ENCODE measurements around the gene CABP4.

CABP4 gene

DNA sequence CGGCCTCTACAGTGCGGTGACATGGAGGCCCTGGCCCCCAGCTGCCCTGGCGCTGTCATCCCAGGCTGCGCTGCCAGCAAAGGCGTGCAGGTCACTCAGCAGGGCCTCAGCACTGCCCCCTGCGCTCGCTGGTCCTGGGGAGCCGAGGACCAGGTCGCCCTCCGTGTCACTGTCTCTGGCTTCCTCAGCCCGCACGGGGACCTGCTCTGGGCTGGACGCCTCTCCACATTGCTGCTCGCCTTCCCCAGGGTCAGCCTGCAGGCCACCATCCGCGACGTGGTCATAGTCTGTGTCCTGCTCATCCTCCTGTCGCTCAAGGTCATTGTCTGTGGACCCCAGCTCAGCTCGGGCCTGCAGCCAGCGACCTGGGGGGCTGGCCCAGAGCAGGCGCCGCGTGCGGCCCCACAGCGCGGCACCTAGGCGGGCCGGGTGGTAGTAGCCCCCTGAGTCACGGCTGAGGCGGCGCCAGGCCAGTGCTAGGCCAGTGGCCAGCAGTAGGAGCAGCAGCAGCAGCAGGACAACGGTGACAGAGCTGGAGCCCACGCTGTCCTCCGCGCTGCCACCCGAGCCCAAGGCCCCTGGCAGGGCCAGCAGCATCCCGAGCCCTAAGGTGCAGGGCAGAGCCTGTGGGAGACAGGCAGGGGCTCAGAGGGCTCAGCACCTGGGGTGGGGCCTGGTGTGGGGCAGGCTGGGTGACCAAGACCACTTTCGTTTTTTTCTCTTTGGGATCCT is 19.3 kb upstream of the CABP4 start:
- DNase-seq (ENCODE audit: low spot score): no peak

DNA sequence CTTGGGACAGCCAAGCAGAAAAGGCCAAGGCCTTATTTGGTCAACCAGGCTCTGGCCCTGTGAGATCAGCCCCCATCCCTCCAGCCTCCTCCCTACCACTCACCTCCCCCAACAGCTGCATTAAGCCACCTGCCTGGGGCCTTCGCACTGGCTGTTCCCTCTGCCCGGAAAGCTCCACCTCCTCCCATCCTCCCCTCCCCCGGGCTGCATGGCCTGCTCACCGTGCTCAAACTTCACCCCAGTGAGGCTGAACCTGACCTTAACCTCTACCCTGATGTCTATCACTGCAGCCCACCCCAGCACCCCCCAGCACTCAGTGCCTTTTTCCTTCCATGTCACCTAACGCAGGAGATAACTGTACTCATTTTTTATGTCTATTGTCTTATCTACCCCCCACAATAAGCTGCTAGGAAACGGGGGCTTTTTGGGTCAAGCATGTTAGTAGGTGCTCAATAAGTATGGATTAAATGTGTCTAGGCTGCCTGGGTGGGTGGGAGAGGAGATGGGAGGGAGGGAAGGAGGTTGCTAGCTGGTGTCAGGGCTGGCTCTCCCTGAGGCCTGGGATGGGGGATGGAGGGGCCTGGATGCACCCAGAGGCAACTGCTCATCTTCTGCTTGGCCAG is 18.6 kb upstream of the CABP4 start:
- DNase-seq (ENCODE audit: low spot score): no peak

DNA sequence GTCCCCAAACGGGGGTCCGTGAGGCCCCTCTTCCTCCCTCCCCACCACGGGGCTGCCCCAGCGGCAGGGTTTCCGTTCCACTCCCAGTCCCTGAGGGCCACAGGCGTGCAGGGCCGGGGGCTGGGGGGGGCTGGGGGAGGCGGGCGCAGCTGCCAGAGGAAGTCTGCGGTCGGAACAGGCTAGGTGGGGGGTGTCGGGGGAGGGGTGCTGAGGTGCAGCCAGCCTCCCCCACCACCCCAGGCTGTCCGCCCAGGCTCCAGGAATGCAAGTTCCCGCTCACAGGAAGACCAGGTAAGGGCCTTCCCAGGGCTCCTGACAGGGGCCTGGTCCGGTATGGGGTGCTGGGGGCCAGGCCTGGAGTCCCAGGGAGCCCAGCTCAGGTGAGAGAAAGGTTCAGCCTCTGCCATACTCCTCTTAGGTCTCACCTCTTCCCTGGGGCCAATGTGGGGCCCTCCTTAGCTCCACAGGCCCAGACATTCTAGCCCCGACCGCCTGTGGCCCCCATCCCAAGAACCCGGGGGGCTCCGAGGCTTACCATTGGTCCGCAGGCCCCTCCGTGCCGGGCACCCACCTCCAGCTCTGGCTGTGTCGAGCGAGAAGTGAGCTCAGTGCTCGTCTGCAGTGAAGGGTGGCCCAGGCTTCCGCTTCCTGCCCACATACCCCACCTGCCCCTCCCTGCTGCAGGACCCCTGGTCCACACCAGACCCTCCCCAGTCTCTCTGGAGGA is 17.9 kb upstream of the CABP4 start, which contains the start of gene PTPRCAP:
TSS of gene PTPRCAP (minus strand) at position 601 of the 727 bp plus-strand sequence. CDS start at position 538, 63 bp downstream.
- DNase-seq (ENCODE audit: low spot score): no peak

DNA sequence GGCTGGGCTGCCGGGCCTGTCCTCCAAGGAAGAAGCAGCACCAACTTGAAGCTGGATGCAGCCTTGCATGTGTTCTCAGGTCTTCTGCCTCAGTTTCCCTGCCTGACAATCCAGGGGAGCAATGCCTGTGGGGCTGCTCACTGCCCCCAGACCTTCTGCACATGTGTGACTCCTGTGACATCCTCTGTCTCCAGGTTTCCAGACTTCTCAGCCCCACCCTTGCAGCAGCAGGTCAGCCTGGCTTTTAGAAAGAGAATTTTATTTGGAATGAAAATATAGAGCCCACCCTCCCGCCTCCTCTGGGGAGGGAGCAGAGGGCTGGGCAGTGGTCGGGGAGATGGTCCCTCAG is 17.4 kb upstream of the CABP4 start:
- no peak for DNase-seq (ENCODE audit: low spot score)

DNA sequence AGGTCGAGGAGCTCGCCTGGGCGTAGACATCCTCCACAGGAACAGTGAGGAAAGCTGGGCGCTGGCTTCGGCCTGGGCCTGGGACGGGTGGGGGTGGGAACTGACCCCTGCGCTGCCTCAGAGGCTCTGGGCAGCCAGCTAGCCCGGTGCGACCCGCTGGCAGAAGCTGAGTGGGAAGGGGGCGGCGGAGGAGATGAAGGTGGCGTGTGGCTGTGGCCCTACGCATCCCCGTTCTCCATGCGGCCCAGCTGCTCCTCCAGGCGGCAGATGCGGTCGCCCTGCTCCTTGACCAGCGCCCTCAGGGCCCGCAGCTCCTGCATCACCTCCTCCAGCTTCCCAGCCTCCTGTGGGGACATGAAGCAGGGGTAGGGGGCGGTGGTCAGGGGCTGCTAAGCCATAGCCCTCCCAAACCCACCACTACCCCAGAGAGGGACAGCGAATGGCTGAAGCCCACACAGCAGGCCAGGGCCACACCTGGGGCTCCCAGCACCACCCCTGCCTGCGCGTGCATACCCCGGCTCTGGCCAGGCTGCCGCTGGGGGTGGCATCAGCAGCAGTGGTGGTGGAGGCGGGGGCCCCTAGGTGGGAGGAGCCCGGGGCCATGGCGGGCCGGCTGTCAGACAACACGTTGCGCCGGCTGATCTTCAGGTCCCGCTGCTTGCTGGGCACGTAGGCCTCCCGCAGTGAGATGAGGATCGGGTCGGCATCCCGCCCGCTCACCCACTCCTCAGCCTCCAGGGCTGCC is 16.8 kb upstream of the CABP4 start:
- no peak for DNase-seq (ENCODE audit: low spot score)

DNA sequence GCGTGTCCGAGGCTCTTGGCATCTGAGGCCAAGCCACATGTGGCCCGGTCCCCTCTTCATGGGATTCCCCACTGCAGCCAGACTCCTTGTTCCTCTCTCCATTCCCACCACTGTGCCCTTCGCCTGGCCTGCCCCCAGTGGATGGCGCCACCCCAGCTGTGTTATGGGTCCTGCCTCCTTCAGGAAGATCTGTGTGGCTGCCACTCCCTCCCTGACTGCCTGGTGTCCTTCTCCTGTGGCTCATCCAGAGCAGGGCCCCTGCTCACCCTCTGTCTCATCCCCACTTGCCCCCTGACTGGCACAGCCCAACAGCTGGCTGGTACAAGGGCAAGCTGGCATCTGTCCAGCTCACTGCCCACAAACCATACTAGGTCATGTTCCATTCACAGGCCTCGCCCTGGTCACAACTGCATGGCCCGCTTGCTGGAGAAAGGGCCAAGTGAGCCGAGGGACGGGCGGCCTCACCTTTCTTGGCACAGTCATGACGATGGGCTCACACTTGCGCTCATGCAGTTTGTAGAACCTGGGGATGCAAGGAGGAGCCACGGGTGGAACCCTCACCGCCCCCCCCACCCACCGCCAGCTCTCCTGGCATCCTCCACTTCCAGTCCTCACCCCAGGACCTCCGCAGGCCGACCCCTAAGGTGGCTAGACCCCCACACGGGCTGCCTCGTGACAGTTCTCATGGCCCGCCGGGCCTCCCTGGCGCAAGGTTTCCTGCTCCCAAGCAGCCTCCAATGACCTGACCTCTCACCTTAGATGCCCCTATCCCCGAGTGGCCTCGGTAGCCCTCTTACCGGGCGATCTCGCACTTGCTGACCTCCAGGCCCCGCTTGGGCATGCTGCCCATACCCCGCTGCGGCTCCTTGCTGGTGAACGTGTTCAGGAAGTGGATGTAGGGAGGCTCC is 15.6 kb upstream of the CABP4 start:
- DNase-seq (ENCODE audit: low spot score): no peak

DNA sequence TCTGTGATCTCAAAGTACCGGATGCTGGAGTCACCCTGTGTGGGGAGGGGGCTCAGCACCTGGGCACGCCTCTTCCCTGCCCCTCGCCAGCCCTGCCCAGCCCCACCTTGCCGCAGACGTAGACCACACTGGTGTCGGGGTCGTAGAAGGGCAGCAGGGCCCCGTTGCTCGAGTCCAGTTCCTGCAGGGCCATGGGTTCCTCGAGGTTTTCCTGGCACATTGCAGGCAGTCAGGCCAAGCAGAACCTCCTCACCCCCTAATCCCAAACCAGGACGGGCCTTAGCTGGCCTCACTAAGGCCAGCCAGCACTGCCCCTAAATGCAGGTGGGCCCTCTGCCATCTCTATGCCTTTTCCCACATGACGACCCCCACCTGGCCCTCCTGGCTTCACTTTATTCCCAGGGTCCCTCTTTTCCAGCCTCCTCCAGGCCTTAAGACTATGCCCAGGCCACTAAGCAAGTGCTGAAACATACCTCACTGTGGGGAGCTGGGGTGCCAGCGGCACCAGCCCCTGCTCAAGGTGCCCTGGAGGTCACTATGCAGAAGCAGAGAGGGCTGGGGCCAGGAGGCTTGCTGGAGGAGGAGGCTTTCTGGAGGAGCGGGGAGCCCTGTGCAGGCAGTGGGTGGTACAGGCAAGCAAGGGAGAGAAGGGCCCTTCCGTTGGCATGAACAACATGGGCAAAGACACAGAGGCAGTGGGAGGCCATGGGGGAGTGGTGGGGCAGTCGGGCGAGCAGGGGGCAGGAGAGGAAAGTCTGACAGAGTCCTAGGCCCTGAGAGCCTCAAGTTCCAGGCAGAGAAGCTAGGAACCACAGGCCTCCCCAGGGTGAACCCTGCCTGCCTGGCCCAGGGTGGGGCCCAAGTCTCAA is 14.7 kb upstream of the CABP4 start:
- no peak for DNase-seq (ENCODE audit: low spot score)

DNA sequence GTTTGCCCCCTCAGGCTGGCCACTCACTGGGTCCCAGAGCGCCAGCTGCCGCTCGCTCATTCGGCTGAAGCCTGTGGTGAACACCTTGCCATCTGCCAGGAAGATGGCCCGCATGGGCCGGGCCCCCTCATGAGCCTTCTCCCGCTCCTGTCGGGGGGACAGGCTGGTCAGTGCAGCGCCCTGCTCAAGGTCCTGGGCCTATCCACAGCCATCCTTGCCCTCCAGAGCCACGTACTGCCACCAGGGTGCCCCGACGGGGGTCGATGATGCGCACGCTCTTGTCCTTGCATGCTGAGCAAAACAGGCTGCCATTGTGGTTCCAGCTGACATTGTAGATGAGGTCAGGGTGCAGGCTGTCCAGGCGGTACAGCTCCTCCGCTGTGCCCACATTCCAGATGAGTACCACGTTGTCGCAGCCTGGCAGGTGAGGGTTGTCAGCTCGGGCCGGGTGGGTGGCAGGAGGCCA is 14.0 kb upstream of the CABP4 start:
- no peak for DNase-seq (ENCODE audit: low spot score)

DNA sequence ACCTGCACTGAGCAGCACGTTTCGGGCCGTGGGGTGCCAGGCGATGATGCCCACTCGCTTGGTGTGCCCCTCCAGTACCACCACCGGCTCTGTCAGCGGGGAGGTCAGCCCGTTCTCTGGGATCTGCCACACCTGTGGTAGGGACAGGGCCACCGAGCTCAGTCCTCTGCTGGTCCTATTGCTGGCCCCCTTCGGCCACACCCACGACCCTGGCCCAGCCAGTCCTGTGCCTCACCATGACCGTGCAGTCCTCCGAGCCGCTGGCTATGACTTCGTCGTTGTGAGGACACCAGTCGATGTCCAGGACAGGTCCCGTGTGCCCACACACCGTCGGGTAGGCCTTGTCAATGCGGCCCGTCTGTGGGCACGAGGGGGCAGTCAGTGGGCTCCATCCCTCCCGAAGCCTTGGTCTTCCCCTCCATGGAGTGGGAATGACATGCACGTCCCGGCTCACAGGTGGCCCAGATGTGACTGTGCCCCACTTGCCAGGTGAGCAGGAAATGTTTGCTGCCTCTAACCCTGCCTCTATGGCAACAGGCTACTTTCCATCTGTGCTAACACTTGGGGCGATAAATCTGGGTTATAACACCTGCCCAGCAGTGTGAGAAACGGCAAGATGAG is 13.3 kb upstream of the CABP4 start:
- no peak for DNase-seq (ENCODE audit: low spot score)

DNA sequence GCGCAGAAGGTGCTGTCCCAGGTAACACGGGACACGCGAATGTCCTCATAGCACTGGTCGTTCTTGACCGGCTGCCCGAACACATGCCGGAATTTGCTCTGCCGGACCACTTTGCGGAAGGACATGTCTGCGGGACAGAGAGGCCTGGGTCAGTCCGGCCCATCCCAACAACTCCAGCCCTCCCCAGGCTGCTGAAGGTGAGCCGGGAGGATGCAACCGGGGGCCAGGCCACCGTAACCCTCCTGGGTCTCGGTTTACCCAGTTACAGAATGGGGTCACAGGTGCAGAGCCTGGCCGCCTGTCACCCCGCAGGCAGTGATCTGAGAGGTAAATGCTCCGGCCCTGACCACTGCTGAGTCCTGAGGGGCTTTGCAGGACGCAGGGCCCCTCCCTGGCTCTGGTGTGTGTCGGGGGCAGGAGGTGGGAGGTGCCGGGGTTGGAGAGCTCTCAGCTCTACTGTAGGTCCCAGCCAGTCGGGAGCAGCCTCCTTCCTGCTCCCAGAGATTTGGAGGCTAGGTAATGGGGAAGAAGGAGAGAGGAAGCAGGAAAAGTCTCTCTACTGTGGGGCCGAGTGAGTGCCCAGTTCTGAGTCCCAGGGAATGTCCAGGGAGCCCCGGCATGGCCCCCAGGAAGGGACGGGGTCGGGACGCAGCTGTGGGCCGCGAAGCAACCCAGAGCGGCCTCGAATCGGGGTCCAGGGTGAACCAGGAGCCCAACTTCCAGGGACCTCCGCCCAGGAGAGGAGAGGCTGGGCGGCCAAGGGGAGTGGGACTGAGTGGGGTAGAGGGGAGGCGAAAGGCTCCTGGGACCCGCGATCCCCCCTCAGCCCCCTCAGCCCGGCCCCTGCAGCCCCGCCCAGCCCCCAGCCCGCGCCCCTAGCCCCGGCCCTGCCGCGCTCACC is 12.4 kb upstream of the CABP4 start:
- DNase-seq (ENCODE audit: low spot score): no peak

DNA sequence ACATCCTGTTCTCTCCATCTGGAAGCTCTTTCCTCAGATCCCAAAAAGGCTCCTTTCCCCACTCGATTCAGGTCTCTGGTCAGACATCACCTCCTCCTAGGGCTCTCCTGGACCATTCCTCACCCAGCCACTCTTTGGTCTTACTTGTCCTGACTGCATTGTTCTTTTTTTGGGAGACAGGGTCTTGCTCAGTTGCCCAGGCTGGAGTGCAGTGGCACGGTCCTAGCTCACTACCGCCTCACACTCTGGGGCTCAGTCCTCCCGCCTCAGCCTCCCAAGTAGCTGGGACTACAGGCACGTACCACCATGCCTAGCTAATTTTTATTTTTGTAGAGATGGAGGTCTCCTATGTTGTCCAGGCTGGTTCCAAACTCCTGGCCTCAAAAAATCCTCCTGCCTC is 9.6 kb upstream of the CABP4 start:
- DNase-seq (ENCODE audit: low spot score): no peak

DNA sequence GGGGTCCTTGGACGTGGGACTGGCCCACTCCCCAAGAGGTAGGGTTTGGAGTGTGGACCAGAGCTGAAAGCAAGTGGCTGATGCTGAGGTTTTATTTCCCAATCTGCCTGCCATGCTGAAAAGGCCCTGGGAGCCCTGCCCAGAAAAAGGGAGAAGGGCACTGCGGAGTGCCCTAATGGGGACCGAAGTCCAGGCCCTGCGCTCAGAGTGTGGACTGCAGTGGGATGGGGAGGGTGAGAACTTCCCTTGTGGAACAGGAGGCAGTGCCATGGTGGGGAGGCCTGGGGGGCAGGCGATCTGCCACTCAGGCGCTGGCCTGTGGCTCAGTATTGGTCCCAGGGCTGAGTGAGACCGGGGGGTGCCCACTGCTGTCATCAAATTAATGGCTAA is 6.9 kb upstream of the CABP4 start:
- no peak for DNase-seq (ENCODE audit: low spot score)

DNA sequence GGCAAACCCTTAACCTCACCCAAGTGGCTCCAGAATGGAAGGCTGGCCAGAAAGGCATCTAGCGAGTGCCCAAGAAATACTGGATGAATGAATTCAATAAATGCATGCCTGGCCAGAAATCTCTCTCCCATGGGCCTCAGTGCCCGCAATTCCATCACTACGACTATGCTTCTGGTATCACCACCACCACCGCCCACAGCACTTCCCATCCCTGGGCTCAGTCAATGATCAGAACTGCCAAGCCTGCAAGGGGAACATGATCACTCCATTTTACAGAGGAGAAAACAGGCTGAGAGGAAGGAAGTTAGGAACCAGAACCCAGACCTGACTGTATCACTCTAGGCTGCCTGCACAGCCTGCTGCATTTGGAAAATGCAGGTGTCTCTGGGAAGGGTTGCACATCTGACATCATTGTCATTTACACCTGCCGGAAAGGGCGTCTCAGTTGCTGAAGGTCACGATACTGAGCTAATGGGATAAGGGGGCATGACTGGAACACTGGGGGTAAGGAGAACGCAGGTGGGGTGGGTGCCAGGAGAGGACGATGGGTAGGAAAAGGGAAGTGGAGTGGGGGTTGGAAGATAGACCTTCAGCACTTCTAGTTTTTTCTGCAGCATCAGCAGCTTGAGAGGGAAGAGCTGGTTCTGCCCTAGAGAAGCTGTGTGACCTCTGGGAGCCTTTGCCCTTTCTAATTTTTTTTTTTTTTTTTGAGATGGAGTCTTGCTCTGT is 5.9 kb upstream of the CABP4 start:
- DNase-seq (ENCODE audit: low spot score): no peak

DNA sequence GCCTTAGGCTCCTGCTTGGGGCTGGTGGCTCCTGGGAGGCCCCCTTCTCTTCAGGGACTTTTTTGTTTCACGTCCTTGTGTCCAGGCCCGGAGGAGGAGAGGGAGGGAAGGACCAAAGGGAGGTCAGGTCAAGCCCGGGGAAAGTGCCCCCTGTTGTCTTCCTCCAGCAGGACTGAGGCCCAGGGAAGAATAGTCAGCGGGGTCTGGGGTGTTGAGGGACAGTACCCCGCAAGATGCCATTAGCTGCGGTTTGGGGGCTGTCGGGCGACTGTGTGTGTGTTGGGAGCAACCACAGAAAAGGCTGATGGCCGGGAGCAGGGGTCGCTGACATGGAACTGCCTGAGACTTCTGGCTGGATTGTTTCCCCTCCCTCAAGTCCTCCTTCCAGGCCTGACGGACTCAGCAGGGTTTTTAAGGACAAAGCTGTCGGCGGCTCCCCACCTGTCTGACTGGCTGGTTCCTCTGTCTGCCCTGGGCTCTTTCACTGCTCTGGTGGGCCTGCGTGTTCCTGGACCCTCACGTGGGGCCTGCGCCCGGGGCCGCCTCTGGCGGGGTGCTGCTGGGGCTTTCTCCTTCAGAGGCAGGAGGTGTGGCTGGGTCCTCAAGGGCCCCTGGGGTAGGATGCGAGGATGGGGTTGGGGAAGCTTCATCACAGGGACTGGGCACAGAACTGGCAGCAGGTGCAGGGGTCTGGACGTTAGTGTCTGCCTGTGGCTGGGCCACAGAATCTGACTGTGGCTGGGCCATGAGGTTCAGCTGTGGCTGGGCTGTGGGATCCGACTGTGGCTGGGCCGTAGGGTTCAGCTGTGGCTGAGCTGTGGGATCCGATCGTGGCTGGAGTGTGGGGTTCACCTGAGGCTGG is 4.1 kb upstream of the CABP4 start:
- DNase-seq (ENCODE audit: low spot score): no peak

DNA sequence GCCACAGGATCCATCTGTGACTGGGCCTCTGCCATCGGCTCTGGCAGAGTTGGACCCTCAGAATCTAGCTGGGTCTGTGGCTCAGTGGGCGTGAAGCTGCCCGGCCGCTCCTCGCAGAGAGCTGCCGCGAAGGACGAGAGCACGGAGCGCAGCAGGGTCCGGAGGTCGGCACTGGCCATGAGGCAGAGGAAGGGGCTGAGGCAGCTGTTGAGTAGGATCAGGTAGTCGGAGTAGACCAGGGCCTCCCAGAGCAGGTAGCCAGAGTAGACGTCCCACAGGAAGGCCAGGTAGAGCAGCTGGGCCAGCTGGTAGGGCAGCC is 3.5 kb upstream of the CABP4 start:
- no peak for DNase-seq (ENCODE audit: low spot score)

DNA sequence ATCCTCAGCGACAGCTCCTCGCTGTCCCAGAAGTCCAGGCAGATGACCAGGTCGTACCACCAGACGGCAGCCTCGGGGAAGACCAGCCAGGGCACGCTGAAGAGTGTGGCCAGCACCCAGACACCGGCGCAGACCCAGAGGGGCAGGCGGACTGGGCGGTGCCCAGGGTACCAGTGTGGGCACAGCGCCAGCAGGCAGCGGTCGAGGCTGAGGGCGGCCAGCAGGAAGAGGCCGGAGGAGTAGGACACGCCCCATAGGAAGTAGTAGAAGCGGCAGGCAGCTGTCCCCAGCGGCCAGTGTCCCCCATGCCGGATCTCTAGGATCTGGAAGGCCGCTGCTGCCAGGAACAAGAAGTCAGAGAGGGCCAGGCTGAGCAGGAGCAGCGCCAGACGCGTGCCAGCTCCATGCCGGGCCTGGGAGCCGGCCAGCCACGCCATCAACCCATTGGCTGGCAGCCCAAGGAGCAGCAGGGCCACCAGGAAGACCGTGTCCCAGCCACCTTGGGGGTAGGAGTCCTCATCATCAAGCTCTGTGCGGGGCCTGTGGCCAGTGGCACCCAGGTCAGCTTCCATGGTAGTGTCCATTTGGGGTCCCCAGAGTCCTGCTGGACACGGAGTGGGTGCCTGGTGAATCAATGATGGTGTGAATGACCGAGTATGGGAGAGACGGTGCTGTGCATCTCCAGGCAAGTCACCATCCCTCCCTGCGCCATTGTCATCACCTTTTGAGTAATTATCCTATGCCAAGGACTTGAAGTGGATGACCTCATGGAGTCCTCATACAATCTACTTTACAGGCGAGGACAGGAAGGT is 2.8 kb upstream of the CABP4 start, which contains the start of gene GPR152:
TSS of gene GPR152 (minus strand) at position 589 of the 812 bp plus-strand sequence. CDS start at position 584, 5 bp downstream.
- DNase-seq (ENCODE audit: low spot score): no peak
